ENCODE data around the gene PTPN9. TPM values are rescaled to one million over a fixed set of nuclear protein-coding genes. Genes with fewer than 3 reads are reported as not detected.

Gene PTPN9
- total and polyA plus RNA-seq, 2 donors (not counting 1 experiment from before 2014, with no cell fraction given): 11.8 to 15.5 TPM

GRCh38 chr15:75578173-75578947 is 755 bp downstream of the PTPN9 start:
- Histone ChIP-seq H3K9ac (ENCODE audit: low read length) (peak overlapping the region; percentile 92), H4K20me1 (ENCODE audit: control insufficient read depth, insufficient read depth, low read length, poor library complexity, severe bottlenecking) (no peaks in the 10 kb centered on the region), H3K4me3 (ENCODE audit: control extremely low read depth in 1 of 5, extremely low read depth in 1 of 5, insufficient read depth in 1 of 5, low read depth in 2 of 5, low read length in 4 of 5) (peak overlapping the region; percentile 67 to 93 (median 70)), H3K27ac (ENCODE audit: low read length in 2 of 2) (peak overlapping the region in 1 of 2 donors; percentile 76), H3K79me2 (ENCODE audit: control insufficient read depth, insufficient read depth, low read length) (peaks cover 28% of the 10 kb centered on the region), H2AFZ (ENCODE audit: insufficient read depth, low read depth, low read length, poor library complexity, severe bottlenecking) (peak overlapping the region; percentile 89), H3K27me3 (replicated peaks in 1 of 4; ENCODE audit: control extremely low read depth in 1 of 4, control insufficient read depth in 3 of 4, insufficient read depth in 4 of 4, low read length in 3 of 4) (no peaks in the 10 kb centered on the region), H3K36me3 (replicated peaks in 1 of 2; ENCODE audit: control extremely low read depth in 1 of 2, control insufficient read depth in 1 of 2, extremely low read depth in 1 of 2, insufficient read depth in 2 of 2, low read length in 1 of 2) (no peaks in the 10 kb centered on the region), H3K9me3 (ENCODE audit: control extremely low read depth in 1 of 3, control insufficient read depth in 2 of 3, insufficient read depth in 1 of 3, low read length in 2 of 3) (no peaks in the 10 kb centered on the region), H3K4me1 (ENCODE audit: control insufficient read depth in 2 of 2, insufficient read depth in 2 of 2, low read length in 2 of 2) (peaks cover 17 to 18% of the 10 kb centered on the region in 2 donors), H3K4me2 (replicated peaks; ENCODE audit: low read depth, low read length, poor library complexity, severe bottlenecking) (peak overlapping the region; percentile 100)
- under 1% methylated on average over 74 of the region's 77 CpGs for WGBS (ENCODE audit: insufficient coverage)
- TF ChIP-seq EZH2 (IDR thresholded peaks at IDR 0.05; ENCODE audit: borderline replicate concordance, insufficient read depth, low read depth, low read length, poor library complexity, severe bottlenecking) (no peak), CTCF (IDR thresholded peaks at IDR 0.05) (no peak)
- H3K27me3 Mint-ChIP-seq: no peaks in the 10 kb centered on the region
- CTCF ChIA-PET: interaction anchor here (0.9 to 2.0 kb wide), 9 partner anchors 11 to 211 kb away, joined by 3 to 7 read pairs (median 4); partner anchors contain the start of gene SNUPN
- ATAC-seq (ENCODE audit: low read depth): peak; percentile 49
- intact Hi-C loops (cut with micrococcal nuclease): loop anchor here (2.0 kb wide), 1 partner anchor 124 kb away; no protein-coding TSS in a partner anchor
- H3K9me3 Mint-ChIP-seq (ENCODE audit: insufficient read depth): no peaks in the 10 kb centered on the region
- H3K27ac Mint-ChIP-seq: peak overlapping the region; percentile 87
- DNase-seq: peak; percentile 67
- H3K4me3 Mint-ChIP-seq: peak overlapping the region; percentile 90
- peaks cover 26% of the 10 kb centered on the region for H3K4me1 Mint-ChIP-seq
- POLR2A ChIA-PET: interaction anchor here (0.6 to 2.0 kb wide), 7 partner anchors 11 to 127 kb away, joined by 3 to 9 read pairs (median 4); partner anchors contain the start of genes IMP3, SIN3A and SNUPN

All from B cell (primary cell).